CD1c-positive myeloid dendritic cell (primary cell): ENCODE data around the gene RPL13.

ENCODE experiments used
- DNase-seq: peaks from one replicate; pipeline ENCODE4 v3.0.0-alpha.2; 2016; ENCODE audit errors: extremely low spot score

The RPL13 gene

DNA sequence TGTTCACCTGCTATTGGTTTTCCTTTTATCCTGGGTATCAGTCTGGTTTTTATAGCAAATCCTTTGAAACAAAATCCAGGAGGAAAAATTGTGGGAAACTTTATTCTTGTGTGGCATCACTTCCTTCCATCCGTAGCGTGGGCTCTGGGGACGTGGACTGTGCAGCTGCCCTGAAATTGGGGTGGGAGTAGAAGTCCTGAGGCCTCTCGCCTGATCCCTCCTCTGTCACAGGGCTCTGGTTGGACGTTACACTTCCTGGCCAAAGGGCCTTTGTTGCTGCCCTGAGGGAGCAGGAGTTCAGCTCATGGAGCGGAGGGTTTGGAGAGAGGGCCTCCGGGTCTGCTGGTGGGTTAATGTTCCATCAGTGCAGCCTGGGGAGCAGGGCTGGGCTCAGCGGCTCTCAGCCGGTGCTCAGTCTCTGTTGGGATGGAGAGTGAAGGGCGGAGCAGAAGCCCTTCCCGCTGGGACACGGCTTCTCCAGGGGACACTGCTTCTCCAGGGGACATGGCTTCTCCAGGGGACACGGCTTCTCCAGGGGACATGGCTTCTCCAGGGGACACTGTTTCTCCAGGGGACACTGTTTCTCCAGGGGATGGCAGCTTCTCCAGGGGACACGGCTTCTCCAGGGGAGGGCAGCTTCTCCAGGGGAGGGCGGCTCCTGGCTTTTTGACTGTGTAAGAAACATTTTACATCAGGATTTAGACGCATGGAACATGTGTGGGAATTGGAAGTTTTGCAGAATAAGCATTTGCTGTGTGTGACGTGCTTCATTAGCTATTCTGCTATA is 15.2 kb upstream of the RPL13 start:
- no peak for DNase-seq

DNA sequence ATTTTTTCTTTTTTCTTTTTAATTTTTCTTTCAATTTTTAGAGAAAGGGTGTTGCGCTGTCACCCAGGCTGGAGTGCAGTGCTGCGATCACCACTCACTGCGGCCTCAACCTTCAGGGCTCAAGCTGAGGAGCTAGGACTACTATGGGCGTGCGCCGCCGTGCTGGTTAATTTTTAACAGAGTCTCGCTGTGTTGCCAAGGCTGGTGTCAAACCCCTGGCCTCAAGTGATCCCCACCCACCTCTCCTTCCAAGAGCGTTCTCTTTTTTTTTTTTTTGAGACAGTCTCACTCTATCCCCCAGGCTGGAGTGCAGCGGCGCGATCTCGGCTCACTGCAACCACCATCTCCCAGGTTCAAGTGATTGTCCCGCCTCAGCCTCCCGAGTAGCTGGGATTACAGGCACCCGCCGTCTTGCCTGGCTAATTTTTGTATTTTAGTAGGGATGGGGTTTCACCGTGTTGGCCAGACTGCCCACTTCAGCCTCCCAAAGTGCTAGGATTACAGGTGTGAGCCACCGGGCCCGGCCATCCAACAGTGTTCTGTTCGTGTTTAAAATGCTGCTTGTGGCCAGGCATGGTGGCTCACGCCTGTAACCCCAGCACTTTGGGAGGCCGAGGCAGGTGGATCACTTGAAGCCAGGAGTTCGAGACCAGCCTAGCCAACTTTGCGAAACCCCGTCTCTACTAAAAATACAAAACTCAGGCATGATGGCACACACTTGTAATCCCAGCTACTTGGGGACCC is 14.5 kb upstream of the RPL13 start:
- DNase-seq, result no peak

DNA sequence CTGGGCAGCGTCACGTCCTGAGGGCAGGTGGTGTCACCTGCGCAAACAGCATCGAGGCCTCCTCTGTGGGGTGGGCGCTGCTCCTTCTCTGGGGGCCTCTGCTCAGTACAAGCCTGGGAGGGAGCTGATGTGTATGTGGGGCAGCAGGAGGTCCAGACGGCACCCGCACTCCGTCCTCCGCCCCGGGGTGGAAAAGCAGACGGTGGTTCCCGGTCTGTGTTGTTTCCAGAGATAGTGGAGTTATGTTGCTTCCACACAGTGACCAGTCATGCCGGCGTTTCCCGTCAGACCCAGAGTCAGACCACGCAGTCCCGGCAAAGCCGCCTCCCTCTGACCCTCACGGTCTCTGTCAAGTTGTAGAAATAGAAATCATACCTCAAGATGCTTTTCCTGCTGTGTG is 13.7 kb upstream of the RPL13 start:
- no peak for DNase-seq

DNA sequence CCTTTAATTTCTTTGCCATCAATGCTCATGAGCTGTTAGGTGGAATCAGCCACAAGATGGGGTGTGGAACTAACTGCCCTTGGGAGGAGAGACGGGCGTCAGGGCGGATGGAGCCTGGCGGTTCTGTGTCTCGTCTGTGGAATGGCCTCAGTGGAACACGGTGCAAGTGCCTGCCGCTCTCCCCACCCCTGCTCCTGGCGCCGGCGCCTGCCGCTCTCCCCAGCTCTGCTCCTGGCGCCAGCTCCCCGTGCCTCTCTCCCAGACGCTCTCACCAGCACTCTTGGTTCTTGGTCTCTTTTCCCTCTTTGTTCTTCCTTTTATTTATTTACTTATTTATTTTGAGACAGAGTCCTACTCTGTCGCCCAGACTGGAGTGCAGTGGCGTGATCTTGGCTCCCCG is 13.2 kb upstream of the RPL13 start:
- DNase-seq, result no peak

DNA sequence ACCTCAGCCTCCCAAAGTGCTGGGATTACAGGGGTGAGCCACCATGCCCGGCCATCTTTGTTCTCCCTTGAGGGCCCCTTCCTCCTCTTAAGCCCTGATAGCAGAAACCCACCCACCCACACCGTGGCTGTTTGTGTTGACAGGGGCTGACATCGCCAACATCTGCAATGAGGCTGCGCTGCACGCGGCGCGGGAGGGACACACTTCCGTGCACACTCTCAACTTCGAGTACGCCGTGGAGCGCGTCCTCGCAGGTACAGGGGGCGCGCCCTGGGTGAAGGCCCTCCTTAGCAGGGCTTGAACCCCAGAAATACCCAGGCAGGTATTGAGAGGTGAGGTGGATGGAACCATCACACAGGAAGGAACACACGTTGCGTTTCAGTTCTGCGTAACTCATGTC is 12.6 kb upstream of the RPL13 start:
- no peak for DNase-seq

DNA sequence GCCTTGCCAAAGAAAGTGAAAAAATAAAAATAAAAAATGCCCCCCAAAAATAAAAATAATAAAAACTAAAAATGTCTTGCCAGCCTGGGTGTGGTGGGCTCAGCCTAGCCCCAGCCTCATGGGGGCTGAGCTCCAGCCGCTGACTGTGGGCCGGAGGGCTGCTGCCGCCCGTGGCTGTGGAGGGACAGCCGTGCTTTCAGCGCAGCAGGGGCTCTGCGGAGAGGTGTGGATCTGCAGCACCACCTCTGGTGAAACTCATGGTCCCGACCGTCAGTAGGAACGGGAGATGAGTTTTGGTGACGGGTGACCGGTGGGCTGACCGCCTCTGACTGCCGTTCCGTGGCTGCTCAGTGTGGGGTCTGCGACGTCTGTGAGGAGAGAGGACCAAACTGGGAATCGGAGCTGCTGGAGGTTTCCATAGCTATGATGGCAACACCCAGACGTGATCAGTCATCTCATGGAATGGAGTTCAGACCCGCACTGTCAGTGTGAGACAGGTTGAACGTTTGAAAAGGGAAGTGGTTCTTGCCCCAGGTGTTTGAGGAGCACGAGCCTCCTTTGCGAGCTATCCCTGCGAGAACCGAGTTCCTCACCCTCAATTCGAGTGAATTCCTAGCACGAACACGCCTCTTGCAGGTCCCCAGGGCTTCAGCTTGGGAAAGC is 12.0 kb upstream of the RPL13 start:
- DNase-seq, result no peak

GRCh38 chr16:89549007-89549700 is 11.3 kb upstream of the RPL13 start:
- no peak for DNase-seq

DNA sequence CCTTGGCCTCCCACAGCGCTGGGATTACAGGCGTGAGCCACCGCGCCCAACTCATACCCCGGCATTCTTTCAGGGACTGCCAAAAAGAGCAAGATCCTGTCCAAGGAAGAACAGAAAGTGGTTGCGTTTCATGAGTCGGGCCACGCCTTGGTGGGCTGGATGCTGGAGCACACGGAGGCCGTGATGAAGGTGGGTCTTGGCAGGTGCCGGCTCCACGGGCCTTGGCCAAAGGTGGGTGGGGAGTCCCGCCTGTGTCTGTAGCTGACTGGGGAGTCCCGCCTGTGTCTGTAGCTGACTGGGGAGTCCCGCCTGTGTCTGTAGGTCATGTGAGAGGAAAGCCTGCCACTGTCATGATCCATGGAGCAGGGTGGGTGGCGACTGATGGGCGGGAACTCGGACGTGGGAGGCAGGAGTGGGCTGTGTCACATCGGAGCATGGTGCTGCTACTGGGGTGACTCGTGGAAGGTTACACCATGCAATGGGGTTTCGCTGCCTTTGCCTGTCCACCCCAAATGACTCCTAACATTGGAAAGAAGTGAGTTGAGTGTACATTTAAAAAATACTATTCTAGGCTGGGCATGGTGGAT is 10.0 kb upstream of the RPL13 start:
- no peak for DNase-seq

- DNase-seq, result no peak
Observed at GRCh38 chr16:89552329-89552728, 8.2 kb upstream of the RPL13 start.

DNA sequence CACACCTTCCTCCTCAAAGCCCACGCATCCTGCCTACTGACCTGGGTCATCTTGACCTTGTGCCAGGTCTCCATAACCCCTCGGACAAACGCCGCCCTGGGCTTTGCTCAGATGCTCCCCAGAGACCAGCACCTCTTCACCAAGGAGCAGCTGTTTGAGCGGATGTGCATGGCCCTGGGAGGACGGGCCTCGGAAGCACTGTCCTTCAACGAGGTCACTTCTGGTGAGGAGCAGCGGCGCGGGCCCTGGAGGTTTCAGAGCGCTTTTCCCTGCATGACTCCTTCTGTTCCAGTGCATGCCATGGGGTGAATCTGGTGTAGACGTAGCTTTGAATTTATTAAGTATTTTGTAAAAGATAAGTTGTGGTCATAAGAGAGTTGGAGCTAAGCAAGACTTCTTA is 7.6 kb upstream of the RPL13 start:
- no peak for DNase-seq

DNA sequence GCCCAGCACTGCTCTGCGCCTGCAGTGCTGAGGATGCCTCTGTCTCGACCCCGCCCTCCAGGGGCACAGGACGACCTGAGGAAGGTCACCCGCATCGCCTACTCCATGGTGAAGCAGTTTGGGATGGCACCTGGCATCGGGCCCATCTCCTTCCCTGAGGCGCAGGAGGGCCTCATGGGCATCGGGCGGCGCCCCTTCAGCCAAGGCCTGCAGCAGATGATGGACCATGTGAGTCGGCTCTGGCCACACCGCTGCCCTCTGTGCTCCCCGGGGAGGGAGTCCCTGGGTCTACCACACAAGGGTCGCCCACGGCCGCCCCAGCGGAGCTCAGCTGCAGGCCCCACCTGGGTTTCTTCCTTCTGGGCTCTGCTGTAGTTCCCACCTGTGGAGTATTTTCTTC is 6.7 kb upstream of the RPL13 start:
- no peak for DNase-seq

DNA sequence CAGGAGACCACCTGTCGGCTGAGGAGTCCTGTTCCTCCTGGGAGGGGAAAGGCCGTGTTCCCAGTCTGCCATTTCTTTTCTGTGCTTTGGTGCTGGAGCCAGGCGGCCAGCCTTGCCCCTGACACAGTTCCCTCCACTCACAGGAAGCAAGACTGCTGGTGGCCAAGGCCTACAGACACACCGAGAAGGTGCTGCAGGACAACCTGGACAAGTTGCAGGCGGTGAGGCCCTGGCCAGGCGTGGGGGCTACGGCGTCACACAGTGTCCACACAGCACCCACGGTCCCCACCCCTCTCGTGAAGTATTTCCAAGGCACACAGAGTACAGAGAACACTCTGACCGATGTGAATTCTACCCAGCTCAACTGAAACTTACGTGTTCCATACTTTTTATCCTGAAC is 6.1 kb upstream of the RPL13 start:
- DNase-seq, result no peak

DNA sequence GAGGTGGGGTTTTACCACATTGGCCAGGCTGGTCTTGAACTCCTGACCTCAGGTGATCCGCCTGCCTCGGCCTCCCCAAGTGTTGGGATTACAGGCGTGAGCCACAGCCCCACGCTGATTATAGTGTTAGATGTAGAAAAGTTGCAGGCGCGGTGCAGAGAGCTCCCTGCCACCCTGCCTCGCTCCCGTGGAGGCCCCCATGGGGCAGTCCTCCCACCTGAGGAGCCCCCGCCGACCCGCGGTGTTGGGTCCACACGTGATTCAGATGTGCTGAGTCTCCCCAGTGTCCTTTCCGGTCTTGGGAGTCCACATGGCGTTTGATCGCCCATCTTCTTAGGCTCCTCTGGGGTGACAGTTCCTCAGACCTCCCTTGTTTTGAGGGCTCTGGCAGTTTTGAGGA is 5.2 kb upstream of the RPL13 start:
- no peak for DNase-seq

DNA sequence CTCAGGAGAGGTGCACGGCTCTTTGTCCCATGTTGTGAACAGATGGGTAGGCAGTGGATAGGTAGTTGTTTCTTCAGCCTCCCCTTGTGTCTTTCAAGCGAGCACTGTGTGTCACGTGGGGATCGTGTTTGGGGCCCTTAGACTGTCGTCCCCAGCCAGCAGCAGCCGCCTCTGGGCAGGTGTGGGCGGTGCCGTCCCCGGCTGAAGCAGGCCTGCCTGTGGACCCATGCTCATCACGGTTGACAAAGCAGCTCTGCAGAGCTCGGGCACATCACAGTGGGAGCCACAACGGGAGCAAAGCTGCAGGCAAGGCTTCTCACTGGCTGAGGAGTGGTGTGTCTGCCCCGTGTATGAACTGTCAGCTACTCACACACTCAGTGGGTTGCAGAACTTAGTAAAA is 4.7 kb upstream of the RPL13 start:
- no peak for DNase-seq

GRCh38 chr16:89556750-89557689 is 3.5 kb upstream of the RPL13 start:
- DNase-seq, result peak; percentile 75

GRCh38 chr16:89557690-89558490 is 2.6 kb upstream of the RPL13 start:
- DNase-seq, result no peak

DNA sequence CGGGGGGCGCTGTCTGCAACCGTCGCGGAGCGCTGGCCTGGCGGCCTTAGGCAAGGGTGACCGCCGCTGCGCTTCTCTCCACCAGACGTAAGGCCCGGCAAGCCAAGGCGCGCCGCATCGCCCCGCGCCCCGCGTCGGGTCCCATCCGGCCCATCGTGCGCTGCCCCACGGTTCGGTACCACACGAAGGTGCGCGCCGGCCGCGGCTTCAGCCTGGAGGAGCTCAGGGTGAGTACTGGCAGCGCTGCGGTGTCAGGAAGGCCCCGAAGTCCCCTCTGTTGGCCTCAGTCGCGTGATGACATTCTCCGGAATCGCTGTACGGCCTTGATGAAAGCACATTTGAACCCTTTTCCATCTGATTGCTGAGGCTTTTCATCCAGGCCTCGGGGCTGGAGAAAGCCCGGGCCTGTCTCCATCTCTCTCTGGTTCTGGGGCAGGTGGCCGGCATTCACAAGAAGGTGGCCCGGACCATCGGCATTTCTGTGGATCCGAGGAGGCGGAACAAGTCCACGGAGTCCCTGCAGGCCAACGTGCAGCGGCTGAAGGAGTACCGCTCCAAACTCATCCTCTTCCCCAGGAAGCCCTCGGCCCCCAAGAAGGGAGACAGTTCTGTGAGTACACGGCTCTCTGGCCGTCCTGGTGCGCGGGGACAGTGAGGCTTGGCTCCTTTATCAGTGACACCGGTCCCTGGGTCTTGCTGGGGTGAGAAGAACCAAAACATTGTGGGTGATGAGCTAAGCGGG is 831 bp downstream of the RPL13 start:
- no peak for DNase-seq

DNA sequence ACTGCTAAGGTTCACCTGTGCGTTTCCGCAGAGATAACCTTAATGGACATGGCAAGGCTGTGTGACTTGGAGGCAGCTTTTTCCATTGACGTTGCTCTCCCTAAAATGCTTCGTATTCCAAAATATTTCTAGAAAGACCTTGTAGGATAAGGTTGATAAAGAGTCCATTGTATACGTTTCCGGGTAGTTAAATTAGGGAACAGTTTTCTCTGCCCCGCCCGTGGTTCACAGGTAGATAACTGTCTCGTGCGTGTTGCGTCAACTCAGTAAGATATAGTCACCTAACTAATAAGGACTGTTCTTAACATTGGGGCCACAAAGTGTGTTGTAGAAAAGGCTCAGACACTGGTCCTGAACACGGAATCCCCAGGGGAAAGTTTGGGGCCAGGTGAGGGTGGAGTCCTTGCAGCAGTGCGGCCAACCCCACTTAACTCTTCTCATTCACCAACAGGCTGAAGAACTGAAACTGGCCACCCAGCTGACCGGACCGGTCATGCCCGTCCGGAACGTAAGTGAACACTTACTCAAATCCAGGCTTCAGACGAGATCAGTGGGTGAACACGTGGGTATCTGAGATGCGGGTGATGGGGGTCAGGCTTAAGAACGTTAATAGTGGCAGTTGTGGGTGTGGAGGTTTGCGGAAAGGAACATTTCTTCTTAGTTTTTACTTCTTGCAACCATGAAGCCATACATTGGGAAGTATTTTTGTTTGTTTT is 1.6 kb downstream of the RPL13 start:
- DNase-seq, result no peak

DNA sequence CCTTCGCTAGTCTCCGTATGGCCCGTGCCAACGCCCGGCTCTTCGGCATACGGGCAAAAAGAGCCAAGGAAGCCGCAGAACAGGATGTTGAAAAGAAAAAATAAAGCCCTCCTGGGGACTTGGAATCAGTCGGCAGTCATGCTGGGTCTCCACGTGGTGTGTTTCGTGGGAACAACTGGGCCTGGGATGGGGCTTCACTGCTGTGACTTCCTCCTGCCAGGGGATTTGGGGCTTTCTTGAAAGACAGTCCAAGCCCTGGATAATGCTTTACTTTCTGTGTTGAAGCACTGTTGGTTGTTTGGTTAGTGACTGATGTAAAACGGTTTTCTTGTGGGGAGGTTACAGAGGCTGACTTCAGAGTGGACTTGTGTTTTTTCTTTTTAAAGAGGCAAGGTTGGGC is 2.5 kb downstream of the RPL13 start:
- no peak for DNase-seq
